Neuronal stem cell (in vitro differentiated cells): Measurements from ENCODE around the gene TACC2.
A peak's percentile ranks its signal among the peaks of the same experiment; 100 is the strongest.

ENCODE experiments used
- DNase-seq: peaks from one replicate; pipeline ENCODE4 v3.0.0-alpha.2; 2013; ENCODE audit warnings: low spot score
- H2AFZ ChIP-seq: one replicate; pipeline ENCODE4 v1.6.1; 2013; ENCODE audit warnings: mild to moderate bottlenecking, low read length, inconsistent platforms
- H2AK5ac ChIP-seq: 2 replicates; pipeline ENCODE4 v1.6.1; 2013; ENCODE audit warnings: low read depth, mild to moderate bottlenecking, inconsistent platforms, low read length, moderate library complexity, mixed read lengths
- H2BK120ac ChIP-seq: 2 replicates; pipeline ENCODE4 v1.6.1; 2013; ENCODE audit warnings: low read depth, mild to moderate bottlenecking, inconsistent platforms, low read length, moderate library complexity, mixed read lengths
- H2BK12ac ChIP-seq: one replicate; pipeline ENCODE4 v1.6.1; 2013; ENCODE audit warnings: low read length, inconsistent platforms
- H2BK15ac ChIP-seq: 2 replicates; pipeline ENCODE4 v1.6.1; 2013; ENCODE audit warnings: mild to moderate bottlenecking, low read length, inconsistent platforms, mixed read lengths
- H2BK5ac ChIP-seq: one replicate; pipeline ENCODE4 v1.6.1; 2013; ENCODE audit warnings: inconsistent platforms, mild to moderate bottlenecking, low read length, moderate library complexity
- H3K14ac ChIP-seq: one replicate; pipeline ENCODE4 v1.6.1; 2013; ENCODE audit warnings: low read length, inconsistent platforms
- H3K18ac ChIP-seq: 2 replicates; pipeline ENCODE4 v1.6.1; 2013; ENCODE audit warnings: low read length, inconsistent platforms
- H3K23ac ChIP-seq: 2 replicates; pipeline ENCODE4 v1.6.1; 2013; ENCODE audit warnings: low read depth, mild to moderate bottlenecking, mixed read lengths, low read length, inconsistent platforms; ENCODE audit not compliant: poor library complexity
- H3K27ac ChIP-seq: replicated peaks from 3 replicates; pipeline ENCODE4 v1.5.1; 2013; ENCODE audit warnings: low read length, inconsistent platforms
- H3K27me3 ChIP-seq, 3 experiments: 2 replicates each; pipeline ENCODE4 v1.6.1; 2013; ENCODE audit warnings: low read length in 3 of 3, mild to moderate bottlenecking in 2 of 3, inconsistent platforms in 1 of 3, low read depth in 1 of 3, mixed read lengths in 1 of 3, moderate library complexity in 1 of 3; ENCODE audit not compliant: control insufficient read depth in 3 of 3, insufficient read depth in 3 of 3
- H3K36me3 ChIP-seq, 2 donors: replicated peaks in 1 of 2; 2 replicates each; pipeline ENCODE4 v1.6.1; 2013; ENCODE audit warnings: low read length in 2 of 2; ENCODE audit not compliant: control insufficient read depth in 2 of 2, insufficient read depth in 2 of 2
- H3K4ac ChIP-seq: 2 replicates; pipeline ENCODE4 v1.6.1; 2013; ENCODE audit warnings: inconsistent platforms, mild to moderate bottlenecking, low read length, moderate library complexity
- H3K4me1 ChIP-seq, 2 donors: 1 replicate in 1 of 2; 2 replicates in 1 of 2; pipeline ENCODE4 v1.6.1; 2013; ENCODE audit warnings: low read length in 2 of 2, low read depth in 1 of 2; ENCODE audit not compliant: control insufficient read depth in 2 of 2, insufficient read depth in 1 of 2
- H3K4me2 ChIP-seq: one replicate; pipeline ENCODE4 v1.6.1; 2013; ENCODE audit warnings: mild to moderate bottlenecking, low read length, inconsistent platforms; ENCODE audit not compliant: insufficient read depth, poor library complexity, severe bottlenecking
- H3K4me3 ChIP-seq, 2 donors: 2 replicates each; pipeline ENCODE4 v1.5.1; 2013; ENCODE audit warnings: low read length in 2 of 2, mild to moderate bottlenecking in 2 of 2, inconsistent platforms in 1 of 2, moderate library complexity in 1 of 2
- H3K79me1 ChIP-seq: one replicate; pipeline ENCODE4 v1.6.1; 2013; ENCODE audit warnings: low read depth, mild to moderate bottlenecking, inconsistent platforms, low read length, moderate library complexity
- H3K9ac ChIP-seq: one replicate; pipeline ENCODE4 v1.6.1; 2013; ENCODE audit warnings: mild to moderate bottlenecking, low read depth, low read length, inconsistent platforms; ENCODE audit not compliant: poor library complexity
- H3K9me3 ChIP-seq, 2 donors: replicated peaks in 1 of 2; 2 replicates each; pipeline versions ENCODE3 to v1.6.1; 2013; ENCODE audit warnings: low read length in 2 of 2, mild to moderate bottlenecking in 2 of 2, inconsistent platforms in 1 of 2, low read depth in 1 of 2, mixed read lengths in 1 of 2, moderate library complexity in 1 of 2; ENCODE audit not compliant: control insufficient read depth in 2 of 2, insufficient read depth in 1 of 2
- H4K8ac ChIP-seq: one replicate; pipeline ENCODE4 v1.6.1; 2013; ENCODE audit warnings: low read depth, mild to moderate bottlenecking, inconsistent platforms, low read length, moderate library complexity
- H4K91ac ChIP-seq: one replicate; pipeline ENCODE4 v1.6.1; 2013; ENCODE audit warnings: low read length, low read depth, mild to moderate bottlenecking, inconsistent platforms; ENCODE audit not compliant: poor library complexity
- WGBS, 2 donors: extraction: QIAGEN DNeasy Blood & Tissue Kit; methylation state at CpG; one replicate each; pipeline ENCODE4 v1.1.7; 2013; ENCODE audit warnings: missing lambda C conversion rate in 2 of 2, mixed read lengths in 1 of 2; ENCODE audit not compliant: insufficient read length in 2 of 2, insufficient replicate concordance in 1 of 2; ENCODE audit errors: extremely low coverage in 2 of 2; 5-methylcytosine and 5-hydroxymethylcytosine counted together

TACC2 gene

DNA sequence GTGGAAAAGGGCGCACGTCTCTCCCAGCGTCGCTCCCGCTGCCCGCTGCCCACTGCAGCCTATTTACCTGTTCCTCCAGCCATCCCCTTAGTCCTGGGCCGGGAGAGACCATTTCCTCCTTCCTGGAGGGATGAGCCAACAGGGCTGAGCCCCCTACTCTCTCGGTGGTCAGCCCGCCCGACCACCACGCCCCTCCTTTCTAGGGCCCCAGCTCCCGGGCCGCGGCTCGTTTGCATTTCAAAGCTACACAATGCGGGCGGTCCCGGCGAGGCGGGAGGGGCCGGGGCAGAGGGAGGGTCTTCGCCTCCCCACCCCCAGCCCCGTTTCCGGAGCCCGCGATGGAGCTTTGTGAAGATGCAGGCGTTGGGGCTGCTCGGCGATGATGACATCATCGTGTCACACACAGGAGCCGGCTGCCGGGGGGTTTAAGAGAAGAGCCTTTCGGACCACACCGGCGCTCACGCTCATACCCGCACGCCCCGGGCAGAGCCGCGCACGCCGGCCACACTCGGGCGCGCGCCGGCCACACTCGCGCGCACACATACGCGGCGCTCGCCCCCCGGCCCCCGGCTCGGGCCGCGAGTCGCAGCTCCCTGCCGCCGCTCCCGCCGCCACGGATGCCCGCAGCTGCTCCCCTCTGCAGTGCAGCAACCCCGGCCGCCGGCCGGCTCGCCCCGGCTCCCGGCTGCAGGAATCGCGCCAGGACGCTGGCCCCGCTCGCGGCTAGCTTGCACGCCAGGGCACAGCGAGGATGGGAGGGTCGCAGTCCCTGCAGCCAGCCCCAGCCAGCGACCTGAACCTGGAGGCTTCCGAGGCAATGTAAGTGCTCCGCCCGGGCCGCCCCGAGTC, 174.4 kb downstream of the TACC2 start:
- Histone ChIP-seq H2BK15ac (peak overlapping the region; percentile 69), H4K8ac (no peak overlapping the region), H3K23ac (no peak overlapping the region), H3K27me3 (no peaks in the 10 kb centered on the region), H3K9me3 (no peaks in the 10 kb centered on the region), H2AFZ (peak overlapping the region; percentile 84), H2AK5ac (peak overlapping the region; percentile 77), H2BK12ac (peak overlapping the region; percentile 85), H3K4me3 (peak overlapping the region; percentile 72 to 96), H3K18ac (peak overlapping the region; percentile 97), H2BK5ac (peak overlapping the region; percentile 72), H3K9ac (peak overlapping the region; percentile 98), H4K91ac (no peak overlapping the region), H3K4me1 (peaks cover 37 to 38% of the 10 kb centered on the region in 2 donors), H2BK120ac (peak overlapping the region; percentile 92), H3K4me2 (peak overlapping the region; percentile 93), H3K27ac (peak overlapping the region; percentile 79), H3K79me1 (peaks cover 7% of the 10 kb centered on the region), H3K14ac (peak overlapping the region; percentile 39), H3K4ac (no peak overlapping the region), H3K36me3 (peaks cover 0 to 18% of the 10 kb centered on the region in 2 donors)
- peak; percentile 94 for DNase-seq
- WGBS, 2 donors = no CpG with 5 or more reads among the region's 89 CpGs

DNA sequence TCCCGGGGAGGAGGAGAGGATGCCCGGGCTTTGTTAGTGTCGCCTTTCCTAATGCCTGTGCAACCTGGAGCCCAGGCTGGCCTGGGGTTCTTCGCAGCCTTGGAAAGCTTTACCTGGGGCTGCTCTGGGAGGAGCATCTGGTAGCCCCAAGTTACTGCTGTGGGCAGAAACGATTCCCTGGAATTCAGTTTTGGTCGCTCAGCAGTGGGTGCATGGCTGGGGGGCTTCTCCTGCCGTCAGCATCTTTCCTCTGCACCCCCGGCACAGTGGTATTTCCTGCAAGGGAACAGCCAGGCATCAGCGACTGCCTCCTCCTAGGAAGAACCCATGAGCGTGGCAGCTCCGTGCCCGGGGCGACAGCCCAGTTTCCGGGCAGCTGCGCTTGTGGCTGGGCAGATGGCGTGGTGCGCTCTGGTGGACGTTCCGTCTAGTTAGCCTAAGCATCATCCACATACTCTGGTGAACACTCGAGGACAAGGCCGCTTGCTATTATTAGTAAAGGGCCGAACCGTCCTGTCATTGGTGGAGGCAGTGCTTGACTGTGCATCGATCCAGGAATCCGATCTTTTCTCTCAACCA, 175.1 kb downstream of the TACC2 start:
- no CpG with 5 or more reads among the region's 25 CpGs for WGBS, 2 donors
- H3K27me3 ChIP-seq = no peaks in the 10 kb centered on the region
- peak; percentile 46 for DNase-seq
- H3K23ac ChIP-seq = no peak overlapping the region
- H2BK15ac ChIP-seq = peak overlapping the region; percentile 69
- peak overlapping the region; percentile 98 for H3K9ac ChIP-seq
- no peaks in the 10 kb centered on the region for H3K9me3 ChIP-seq
- peaks cover 7% of the 10 kb centered on the region for H3K79me1 ChIP-seq
- H3K4me1 ChIP-seq = peaks cover 40 to 42% of the 10 kb centered on the region in 2 donors
- peak overlapping the region; percentile 77 for H2AK5ac ChIP-seq
- no peak overlapping the region for H3K4ac ChIP-seq
- peak overlapping the region; percentile 85 for H2BK12ac ChIP-seq
- H4K91ac ChIP-seq = no peak overlapping the region
- peaks cover 0 to 16% of the 10 kb centered on the region in 2 donors for H3K36me3 ChIP-seq
- H4K8ac ChIP-seq = no peak overlapping the region
- H3K27ac ChIP-seq = peak overlapping the region; percentile 78
- peak overlapping the region; percentile 97 for H3K18ac ChIP-seq
- peak overlapping the region; percentile 72 to 96 for H3K4me3 ChIP-seq
- peak overlapping the region; percentile 63 for H2BK120ac ChIP-seq
- peak overlapping the region; percentile 84 for H2AFZ ChIP-seq
- peak overlapping the region; percentile 93 for H3K4me2 ChIP-seq
- no peak overlapping the region for H3K14ac ChIP-seq
- peak overlapping the region; percentile 70 for H2BK5ac ChIP-seq

GRCh38 chr10:122164815-122165483, 176.0 kb downstream of the TACC2 start:
- no peak overlapping the region for H3K4ac ChIP-seq
- no peak overlapping the region for H2BK12ac ChIP-seq
- H3K4me1 ChIP-seq = peaks cover 33 to 37% of the 10 kb centered on the region in 2 donors
- peak overlapping the region; percentile 93 for H3K4me2 ChIP-seq
- no peak overlapping the region for H2BK120ac ChIP-seq
- H3K23ac ChIP-seq = no peak overlapping the region
- H2AK5ac ChIP-seq = no peak overlapping the region
- no peak for DNase-seq
- no peak overlapping the region for H2AFZ ChIP-seq
- no peak overlapping the region for H4K91ac ChIP-seq
- no peak overlapping the region for H4K8ac ChIP-seq
- H2BK5ac ChIP-seq = no peak overlapping the region
- H3K14ac ChIP-seq = no peak overlapping the region
- H3K9me3 ChIP-seq = no peaks in the 10 kb centered on the region
- no peak overlapping the region for H3K27ac ChIP-seq
- H3K79me1 ChIP-seq = peaks cover 9% of the 10 kb centered on the region
- peak overlapping the region; percentile 72 to 96 for H3K4me3 ChIP-seq
- no CpG with 5 or more reads among the region's 17 CpGs for WGBS, 2 donors
- H3K18ac ChIP-seq = no peak overlapping the region
- H3K9ac ChIP-seq = no peak overlapping the region
- H3K36me3 ChIP-seq = peaks cover 0 to 17% of the 10 kb centered on the region in 2 donors
- H3K27me3 ChIP-seq = no peaks in the 10 kb centered on the region
- no peak overlapping the region for H2BK15ac ChIP-seq
